K562 (cell line): ENCODE measurements around the gene DLX4. TPM values are rescaled to one million over a fixed set of nuclear protein-coding genes. Genes with fewer than 3 reads are reported as not detected.

ENCODE experiments used
- ATAC-seq: fragments of 200-7000 bp; cut with Tn5 transposase; 3 replicates; pipeline ENCODE4 v1.9.1; 2020; ENCODE audit warnings: moderate library complexity
- BruUV-seq: library from RNA; stranded (reverse); fragments of 400-500 nt; replicated peaks from 2 replicates; lab custom pipeline; 2021; lab: Mats Ljungman, UMichigan
- CTCF ChIA-PET: fragments of 300-600 bp; formaldehyde crosslinking; extraction: SDS; loops from one replicate; lab custom pipeline; 2021; ENCODE audit warnings: low intra/inter-chr PET ratio; lab: Yijun Ruan, JAX
- POLR2A ChIA-PET: fragments of 300-600, 350-650 bp; sonication (Branson Sonifier 250); formaldehyde crosslinking; extraction: SDS; loops from one replicate; lab custom pipeline; 2021; ENCODE audit warnings: antibody characterized with exemption, inconsistent platforms; lab: Yijun Ruan, JAX
- DNase-seq, 4 experiments: peaks; one replicate each; pipeline versions ENCODE4 v3.0.0 to v3.0.0-alpha.2; 2011 to 2018; ENCODE audit warnings: low spot score in 3 of 4, mixed read lengths in 3 of 4; ENCODE audit errors: extremely low read depth in 1 of 4
- FAIRE-seq: peaks from 2 replicates; lab custom pipeline; 2011; peaks lifted over from hg19 to GRCh38; lab: Jason Lieb, UNC
- H2AFZ ChIP-seq: 2 replicates; pipeline ENCODE4 v1.6.0; 2011; ENCODE audit warnings: low read depth, low read length, control low read depth, inconsistent platforms
- H3K27ac ChIP-seq: fragments of 200-600 bp; 3 replicates; pipeline ENCODE4 v1.8.0; 2011; ENCODE audit warnings: low read depth, mild to moderate bottlenecking, control low read depth, inconsistent platforms, low read length, moderate library complexity, mixed read lengths; ENCODE audit errors: extremely low read depth
- H3K27me3 ChIP-seq, 2 experiments: fragments of 300-600 bp in 1 of 2; 2 replicates in 1 of 2; 3 replicates in 1 of 2; pipeline versions ENCODE4 v1.6.0 to v1.8.0; 2011; ENCODE audit warnings: inconsistent platforms in 2 of 2, low read length in 2 of 2, mild to moderate bottlenecking in 1 of 2, mixed read lengths in 1 of 2, moderate library complexity in 1 of 2; ENCODE audit not compliant: control insufficient read depth in 2 of 2, insufficient read depth in 2 of 2
- H3K36me3 ChIP-seq: fragments of 300-600 bp; 3 replicates; pipeline ENCODE4 v1.8.0; 2011; ENCODE audit warnings: mild to moderate bottlenecking, low read length, inconsistent platforms; ENCODE audit not compliant: control insufficient read depth, insufficient read depth
- H3K4me1 ChIP-seq, 2 experiments: fragments of 200-600 bp in 1 of 2; replicated peaks in 1 of 2; 2 replicates in 1 of 2; 3 replicates in 1 of 2; pipeline versions ENCODE4 v1.5.1 to v1.8.0; 2011; ENCODE audit warnings: inconsistent platforms in 2 of 2, low read length in 2 of 2, mild to moderate bottlenecking in 1 of 2, mixed read lengths in 1 of 2, moderate library complexity in 1 of 2; ENCODE audit not compliant: control insufficient read depth in 2 of 2, insufficient read depth in 2 of 2
- H3K4me2 ChIP-seq: 2 replicates; pipeline ENCODE4 v1.6.1; 2011; ENCODE audit warnings: low read length, control low read depth, inconsistent platforms, mixed read lengths; ENCODE audit not compliant: insufficient read depth
- H3K4me3 ChIP-seq: fragments of 200-600 bp; sonication (generic), shearing (Covaris generic); 2 replicates; pipeline ENCODE4 v1.5.1; 2016; ENCODE audit warnings: control low read depth, inconsistent platforms
- H3K79me2 ChIP-seq: fragments of 200-600 bp; 3 replicates; pipeline ENCODE4 v1.8.0; 2011; ENCODE audit warnings: low read length, inconsistent platforms; ENCODE audit not compliant: control insufficient read depth, insufficient read depth
- H3K9ac ChIP-seq, 2 experiments: 2 replicates each; pipeline versions ENCODE4 v1.6.0 to v1.6.1; 2011; ENCODE audit warnings: low read depth in 2 of 2, low read length in 2 of 2, control low read depth in 1 of 2, inconsistent platforms in 1 of 2, mild to moderate bottlenecking in 1 of 2, mixed read lengths in 1 of 2; ENCODE audit not compliant: insufficient read depth in 1 of 2
- H3K9me1 ChIP-seq: one replicate; pipeline ENCODE4 v1.6.0; 2011; ENCODE audit warnings: inconsistent platforms, mild to moderate bottlenecking, low read length, moderate library complexity; ENCODE audit not compliant: control insufficient read depth, insufficient read depth
- H3K9me3 ChIP-seq: replicated peaks from 2 replicates; pipeline ENCODE4 v1.5.1; 2011; ENCODE audit warnings: low read depth, low read length, inconsistent platforms; ENCODE audit not compliant: control insufficient read depth, insufficient read depth
- H4K20me1 ChIP-seq: replicated peaks from 2 replicates; pipeline ENCODE4 v1.6.1; 2011; ENCODE audit warnings: low read length, inconsistent platforms, mixed read lengths; ENCODE audit not compliant: control insufficient read depth, insufficient read depth
- AFF1 ChIP-seq, 2 experiments: fragments of 450-650 bp; IDR thresholded peaks; 2 replicates each; pipeline ENCODE4 v1.6.1; 2018; ENCODE audit warnings: mild to moderate bottlenecking in 2 of 2, low read depth in 1 of 2; ENCODE audit not compliant: partially characterized antibody in 2 of 2
- ARID3B ChIP-seq: fragments of 250-450 bp; sonication (Bioruptor Pico); IDR thresholded peaks from 2 replicates; pipeline ENCODE4 v1.4.0; 2020; ENCODE audit warnings: borderline replicate concordance
- BCOR ChIP-seq: fragments of 450-650 bp; IDR thresholded peaks from 2 replicates; pipeline ENCODE4 v1.6.1; 2016
- CREM ChIP-seq: IDR thresholded peaks from 2 replicates; pipeline ENCODE4 v1.6.1; 2014; ENCODE audit warnings: antibody characterized with exemption, low read depth
- FUS ChIP-seq: fragments of 200-400 bp; formaldehyde crosslinking; optimal IDR thresholded peaks from 2 replicates; pipeline ENCODE3; 2017; ENCODE audit warnings: low read depth, low read length
- HOXB6 ChIP-seq: fragments of 250-450 bp; sonication (Bioruptor Pico); IDR thresholded peaks from 2 replicates; pipeline ENCODE4 v1.5.1; 2022; ENCODE audit warnings: mild to moderate bottlenecking, borderline replicate concordance
- KLF16 ChIP-seq: IDR thresholded peaks from 2 replicates; pipeline ENCODE4 v1.6.1; 2016; ENCODE audit warnings: antibody characterized with exemption
- LARP7 ChIP-seq: fragments of 450-650 bp; IDR thresholded peaks from 2 replicates; pipeline ENCODE4 v1.6.1; 2016
- MCM3 ChIP-seq: fragments of 450-650 bp; IDR thresholded peaks from 2 replicates; pipeline ENCODE4 v1.6.1; 2016
- POLR2G ChIP-seq: fragments of 200-400 bp; formaldehyde crosslinking; IDR thresholded peaks from 2 replicates; pipeline ENCODE4 v1.6.1; 2017; ENCODE audit warnings: low read depth, mild to moderate bottlenecking, antibody characterized with exemption, low read length, moderate library complexity
- PREB ChIP-seq: sonication (generic); formaldehyde crosslinking; IDR thresholded peaks from 2 replicates; pipeline ENCODE4 v1.8.1; 2023; ENCODE audit warnings: mild to moderate bottlenecking, missing genetic modification reagents
- PTBP1 ChIP-seq: fragments of 200-400 bp; formaldehyde crosslinking; IDR thresholded peaks from 2 replicates; pipeline ENCODE4 v1.6.1; 2017; ENCODE audit warnings: low read depth, low read length
- RBM25 ChIP-seq: fragments of 200-400 bp; formaldehyde crosslinking; IDR thresholded peaks from 2 replicates; pipeline ENCODE4 v1.6.1; 2018; ENCODE audit warnings: low read length, low read depth, moderate library complexity; ENCODE audit not compliant: severe bottlenecking
- SOX6 ChIP-seq: fragments of 450-650 bp; IDR thresholded peaks from 2 replicates; pipeline ENCODE4 v1.6.1; 2014; ENCODE audit warnings: mild to moderate bottlenecking
- U2AF1 ChIP-seq: fragments of 200-400 bp; formaldehyde crosslinking; optimal IDR thresholded peaks from 2 replicates; pipeline ENCODE3; 2017; ENCODE audit warnings: mild to moderate bottlenecking, low read depth, low read length, moderate library complexity
- YBX1 ChIP-seq: fragments of 450-650 bp; IDR thresholded peaks from 2 replicates; pipeline ENCODE4 v1.7.1; 2016; ENCODE audit warnings: mild to moderate bottlenecking
- ZFP36 ChIP-seq: fragments of 150-350 bp; IDR thresholded peaks from 2 replicates; pipeline ENCODE4 v1.6.1; 2018; ENCODE audit warnings: low read length, low read depth; ENCODE audit not compliant: partially characterized antibody
- ZNF561 ChIP-seq: fragments of 450-650 bp; formaldehyde crosslinking; conservative IDR thresholded peaks from 2 replicates; pipeline ENCODE4 v1.4.0; 2020; ENCODE audit warnings: mild to moderate bottlenecking, moderate library complexity
- ZNF76 ChIP-seq: fragments of 250-450 bp; sonication (Bioruptor Pico); IDR thresholded peaks from 2 replicates; pipeline ENCODE4 v1.4.0; 2020; ENCODE audit warnings: mild to moderate bottlenecking, moderate library complexity, borderline replicate concordance
- ZNF764 ChIP-seq: fragments of 250-450 bp; sonication (Bioruptor Pico); IDR thresholded peaks from 2 replicates; pipeline ENCODE4 v1.4.0; 2020; ENCODE audit warnings: low read depth, mild to moderate bottlenecking, moderate library complexity
- WGBS: fragments of 100-300 bp; shearing (Covaris generic); methylation state at CpG from one replicate; pipeline ENCODE4 v1.1.6; 2016; ENCODE audit warnings: low coverage, mixed read lengths; ENCODE audit not compliant: insufficient coverage; ENCODE audit errors: missing lambda C conversion rate; 5-methylcytosine and 5-hydroxymethylcytosine counted together
- in situ Hi-C: fragments of 300-500 bp; cut with MboI; formaldehyde crosslinking; loops from 4 replicates; pipeline ENCODE4 v1.15.0; 2018; ENCODE audit warnings: inconsistent platforms, mixed read lengths
- intact Hi-C: fragments of 100-400 bp; cut with micrococcal nuclease; formaldehyde crosslinking; loops from 2 replicates; pipeline ENCODE4 v1.14.2; 2022
- polyA plus RNA-seq, 8 experiments: library from polyadenylated mRNA; depleted of rRNA in 4 of 8; stranded (reverse) in 5 of 8; unstranded in 3 of 8; fragments of >200 nt; fragmentation: Nextera tagmentation in 2 of 8; fragmentation: Illumina TruSeq in 1 of 8; extraction: Ambion mirVana in 2 of 8; extraction: Trizol in 1 of 8; gene quantifications; 2 replicates each; pipeline versions ENCODE4 v1.2.1 to v1.2.3, GENCODE V29; 2011 to 2014; ENCODE audit warnings: inconsistent platforms in 1 of 8, missing spikeins in 1 of 8
- total RNA-seq, 7 experiments: library from RNA; depleted of rRNA in 6 of 7; stranded (reverse); fragments of >200 nt in 6 of 7; fragmentation: Illumina TruSeq in 2 of 7; extraction: Trizol in 2 of 7; gene quantifications; 2 replicates each; pipeline versions ENCODE4 v1.2.1 to v1.2.3, GENCODE V29; 2011 to 2021; ENCODE audit warnings: low replicate concordance in 1 of 7

The DLX4 gene
- total and polyA plus RNA-seq, 9 of the 15 experiments (the other 6 are each of a cell fraction or from before 2014, with no cell fraction given): 0.15 to 2.2 (median 0.58) TPM

GRCh38 chr17:49984776-49985175 lies 15.8 kb downstream of the DLX4 start:
- Histone ChIP-seq H3K4me2 (no peak overlapping the region), H3K27ac (no peak overlapping the region), H3K9me3 (no peaks in the 10 kb centered on the region), H3K4me1 (no peaks in the 10 kb centered on the region), H3K4me3 (no peak overlapping the region), H3K79me2 (no peaks in the 10 kb centered on the region), H3K9me1 (no peaks in the 10 kb centered on the region), H2AFZ (no peak overlapping the region), H3K9ac (no peak overlapping the region), H3K36me3 (no peaks in the 10 kb centered on the region), H3K27me3 (peaks cover 9 to 33% of the 10 kb centered on the region in 2 experiments; a peak in 4 of 5 replicates), H4K20me1 (peaks cover 4% of the 10 kb centered on the region; the same call in 1 of the 2 replicates)
- intact Hi-C loops: no loop called here
- ChIA-PET POLR2A (no interaction called here), CTCF (no interaction called here)
- in situ Hi-C loops: no loop called here
- WGBS: 0% methylated on average over 2 of the region's 2 CpGs
- DNase-seq (no peak), ATAC-seq (no peak), FAIRE-seq (no peak)
- BruUV-seq: no TSS peak
- TF ChIP-seq KLF16 (no peak), CREM (no peak), LARP7 (no peak), U2AF1 (no peak), AFF1 (IDR thresholded peaks at IDR 0.05; ENCODE audit: low read depth in 1 of 2, partially characterized antibody in 2 of 2) (no peak), ZNF76 (CRISPR knock-in tag) (no peak), PTBP1 (0 out of 2 replicates have a peak, but pooled peaks have one; percentile 36), HOXB6 (CRISPR knock-in tag) (no peak), RBM25 (peak; percentile 89), ZNF561 (CRISPR knock-in tag) (no peak), PREB (CRISPR knock-in tag) (no peak), YBX1 (no peak), ZFP36 (peak; percentile 86), FUS (no peak), SOX6 (no peak), ARID3B (CRISPR knock-in tag) (no peak), MCM3 (no peak), POLR2G (no peak), BCOR (peak; percentile 87), ZNF764 (CRISPR knock-in tag) (no peak)
